NCI-H2029 (cell line): Measurements from ENCODE around the gene ADGRG2.

Experiments
- DNase-seq: peaks from one replicate; lab custom pipeline; 2025; lab: John Stamatoyannopoulos, UW

ADGRG2 gene

DNA sequence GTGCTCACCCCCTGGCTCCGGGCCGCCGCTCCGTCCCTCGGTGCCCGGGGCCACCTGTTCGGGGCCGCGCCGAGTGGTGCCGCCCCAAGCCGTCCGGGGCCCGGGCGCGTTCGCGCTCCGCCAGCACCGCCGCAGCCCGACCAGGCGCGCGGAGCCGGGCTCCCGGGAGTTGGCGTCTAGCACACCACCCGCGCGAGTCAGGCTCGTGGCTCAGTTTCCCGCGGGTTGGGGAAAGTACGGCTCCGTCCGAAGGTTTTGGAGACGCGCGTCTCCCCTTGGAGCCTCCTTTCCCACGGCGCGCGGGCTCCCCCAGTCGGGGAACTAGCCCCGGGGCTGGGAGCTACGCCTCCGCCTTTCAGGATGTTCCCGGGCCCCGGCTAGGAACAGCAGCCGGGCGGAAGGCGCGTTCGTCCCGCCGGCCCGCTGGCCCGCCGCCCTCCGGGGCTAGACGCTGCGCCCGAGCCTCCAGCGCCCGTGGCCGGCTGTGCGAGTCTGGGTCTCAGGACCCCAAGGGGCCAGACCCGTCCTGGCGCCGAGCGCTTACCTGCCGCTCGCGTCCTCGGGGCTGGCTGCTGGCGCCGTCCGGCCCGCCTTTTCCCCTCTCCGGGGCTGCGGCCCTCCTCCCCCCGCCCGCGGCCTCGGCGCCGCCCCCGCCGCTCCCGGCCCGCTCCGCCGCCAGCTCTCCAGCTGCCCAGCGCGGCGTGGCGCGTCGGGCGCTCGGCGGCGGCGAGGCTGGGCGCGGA, at the start of gene ADGRG2:
ADGRG2 (minus strand) TSS at position 571 of the 743 bp plus-strand sequence. CDS start 53,634 bp downstream, outside the sequence.
- no peak for DNase-seq

GRCh38 chrX:19168609-19169008, 46.3 kb upstream of the ADGRG2 start:
- DNase-seq = no peak

GRCh38 chrX:19162851-19163250, 40.6 kb upstream of the ADGRG2 start:
- no peak for DNase-seq

DNA sequence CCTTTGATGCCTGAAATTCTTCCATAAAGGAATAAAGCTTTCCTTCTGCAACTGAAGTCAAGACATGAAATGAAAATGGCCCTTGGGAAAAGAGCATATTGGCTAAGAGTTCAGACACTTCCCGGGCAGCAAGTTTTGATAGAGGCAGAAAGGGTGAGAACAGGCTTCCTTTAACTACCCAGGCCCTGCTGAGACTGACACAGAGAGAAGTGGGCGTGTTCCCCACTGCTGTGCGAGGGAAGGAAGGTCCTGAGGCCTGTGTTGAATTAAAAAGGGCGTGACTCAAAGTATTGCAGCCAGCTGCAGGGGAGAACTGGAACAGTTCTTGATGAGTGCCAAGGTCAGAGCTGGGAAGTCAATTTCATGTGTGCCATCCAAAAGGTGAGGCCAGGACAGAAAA, 33.9 kb upstream of the ADGRG2 start:
- DNase-seq = no peak

GRCh38 chrX:19152762-19153161, 30.5 kb upstream of the ADGRG2 start:
- no peak for DNase-seq

DNA sequence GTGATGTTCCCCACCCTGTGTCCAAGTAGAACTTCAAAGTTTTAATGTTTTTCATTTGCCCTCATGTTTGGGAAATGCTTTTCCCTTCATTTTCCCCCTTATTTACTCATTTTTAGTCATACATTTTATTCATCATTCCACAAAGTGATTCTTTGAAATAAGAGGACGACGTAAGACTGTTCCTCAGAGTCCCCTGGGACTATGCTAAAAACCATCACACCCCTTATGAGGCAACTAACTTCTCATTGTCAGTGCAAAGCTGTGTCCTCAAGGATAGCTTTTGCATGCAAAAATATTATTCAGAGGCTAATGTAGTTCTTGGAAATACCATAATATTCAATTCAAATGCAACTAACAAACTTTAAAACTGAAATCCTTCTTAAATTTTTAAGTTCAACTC, 14.8 kb upstream of the ADGRG2 start:
- no peak for DNase-seq

DNA sequence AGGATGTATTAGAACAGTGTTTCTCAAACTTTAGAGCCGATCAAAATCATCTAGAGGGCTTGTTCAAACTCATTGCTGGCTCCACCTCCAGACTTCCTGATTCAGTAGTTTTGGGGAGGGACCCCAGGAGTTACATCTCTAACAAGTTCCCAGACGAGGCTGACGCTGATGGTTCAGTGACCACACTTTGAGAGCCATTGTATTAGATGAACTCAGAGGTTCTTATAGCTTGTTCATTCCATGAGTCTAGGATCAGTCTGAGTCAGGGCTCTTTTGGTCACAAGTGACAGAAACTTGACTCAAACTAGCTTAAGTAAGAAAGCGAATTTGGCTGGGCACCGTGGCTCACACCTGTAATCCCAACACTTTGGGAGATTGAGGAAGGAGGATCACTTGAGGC, 11.5 kb upstream of the ADGRG2 start:
- no peak for DNase-seq

DNA sequence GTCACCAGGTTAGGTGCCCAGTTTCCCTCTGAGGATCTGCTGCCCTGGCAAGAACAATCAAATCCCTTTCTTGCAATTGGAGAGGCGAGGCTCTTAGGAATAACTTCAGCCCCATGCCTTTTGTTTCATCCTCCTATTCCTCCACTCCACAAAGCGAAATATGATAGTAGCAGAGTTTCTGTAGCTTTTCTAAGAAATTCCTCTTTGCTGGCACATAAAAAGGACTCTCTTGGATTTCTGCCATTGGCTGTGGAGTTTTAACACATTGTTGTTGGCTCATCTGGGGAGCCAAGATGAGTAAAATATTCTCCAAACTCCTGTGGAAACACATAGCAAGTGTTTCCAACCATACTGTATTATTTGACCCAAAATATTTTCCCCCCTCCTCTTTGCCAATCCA, 11.0 kb upstream of the ADGRG2 start:
- DNase-seq = no peak

- DNase-seq = no peak
Measured at GRCh38 chrX:19130628-19131027, 8.4 kb upstream of the ADGRG2 start.

GRCh38 chrX:19129694-19130093, 7.4 kb upstream of the ADGRG2 start:
- DNase-seq = no peak

DNA sequence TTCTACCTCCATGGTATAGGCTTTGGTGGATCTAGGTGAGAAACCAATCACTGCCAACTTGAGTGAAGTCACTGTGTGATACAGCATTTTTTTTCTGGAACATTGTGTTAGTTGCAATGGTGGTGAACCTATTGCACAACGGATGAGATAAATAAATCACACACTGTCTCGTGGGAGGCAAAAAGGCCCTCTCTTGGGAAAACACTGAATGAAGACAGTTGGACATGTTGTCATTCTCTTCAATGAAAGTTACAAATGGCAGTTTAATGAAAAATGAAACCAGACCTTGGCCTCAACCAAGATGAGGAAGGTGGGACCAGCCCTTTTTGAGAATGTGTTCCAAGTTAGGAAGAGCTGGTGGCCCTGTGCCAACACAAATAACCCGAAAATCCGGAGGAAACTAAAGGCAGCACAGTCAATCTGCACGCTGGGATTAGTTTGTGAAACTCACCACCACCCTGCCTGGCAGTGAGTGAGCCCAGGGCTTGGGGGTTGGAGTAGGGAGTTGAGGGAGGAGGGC, 5.4 kb upstream of the ADGRG2 start:
- DNase-seq = no peak

DNA sequence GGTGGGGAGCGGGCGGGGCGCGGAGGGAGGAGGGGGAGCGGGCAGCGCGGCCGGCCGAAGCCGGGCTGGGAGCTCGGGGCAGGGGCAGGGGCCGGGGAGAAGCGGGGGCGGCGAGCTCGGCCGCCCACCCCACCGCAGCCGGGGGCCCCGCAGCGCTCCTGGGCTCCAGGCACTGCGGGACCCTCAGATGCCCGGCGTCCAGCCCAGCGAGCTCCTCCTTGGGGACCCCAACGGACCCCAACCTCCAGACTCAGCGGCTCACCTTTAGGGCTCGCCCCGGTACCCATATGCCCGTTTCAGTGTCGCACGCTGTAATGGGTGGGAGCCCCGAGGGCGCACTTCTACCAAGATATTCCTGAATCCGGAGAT, 357 bp upstream of the ADGRG2 start:
- DNase-seq = no peak

DNA sequence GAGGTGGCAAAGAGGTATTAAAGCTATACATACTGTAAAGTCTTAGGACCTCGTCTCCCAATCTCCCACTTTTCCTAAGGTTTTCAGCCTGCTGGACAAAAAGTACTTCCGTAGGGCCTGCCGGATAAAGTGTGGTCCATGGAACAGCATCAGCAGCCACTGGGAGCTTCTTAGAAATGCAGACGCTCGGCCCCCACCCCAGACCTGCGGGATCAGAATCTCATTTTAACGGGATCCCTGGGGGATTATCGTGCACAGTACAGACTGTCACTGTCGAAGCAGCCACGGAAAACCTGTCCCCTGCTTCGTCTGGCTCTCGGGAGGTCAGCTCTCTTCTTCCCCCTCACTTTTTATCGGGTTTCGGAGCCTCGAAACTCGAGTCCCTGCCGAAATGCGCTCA, 802 bp downstream of the ADGRG2 start:
- no peak for DNase-seq

- DNase-seq = no peak
Measured at GRCh38 chrX:19110642-19111041, 11.6 kb downstream of the ADGRG2 start.

DNA sequence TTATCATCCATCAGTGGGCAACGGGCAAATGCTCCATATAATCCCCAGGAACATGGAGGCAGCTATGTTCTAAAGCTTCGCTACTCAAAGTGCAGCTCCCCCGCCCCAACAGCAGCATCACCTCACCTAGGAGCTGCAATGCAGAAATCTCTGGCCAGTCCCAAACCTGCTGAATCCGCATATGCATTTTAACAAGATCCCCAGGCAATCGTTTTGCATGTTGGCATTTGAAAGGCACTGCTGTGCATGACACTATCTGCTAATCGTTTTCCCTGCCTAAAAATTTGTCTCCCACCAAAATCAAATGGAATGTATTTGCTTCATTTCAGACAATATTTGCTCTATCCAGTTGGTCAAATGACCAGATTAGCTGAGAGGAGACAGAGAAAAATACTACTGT, 15.2 kb downstream of the ADGRG2 start:
- no peak for DNase-seq

GRCh38 chrX:19100586-19100985, 21.7 kb downstream of the ADGRG2 start:
- DNase-seq = no peak

GRCh38 chrX:19097553-19098283, 24.6 kb downstream of the ADGRG2 start:
- DNase-seq = no peak

- DNase-seq = no peak
Measured at GRCh38 chrX:19096586-19096985, 25.7 kb downstream of the ADGRG2 start.

GRCh38 chrX:19094654-19095053, 27.6 kb downstream of the ADGRG2 start:
- DNase-seq = no peak

DNA sequence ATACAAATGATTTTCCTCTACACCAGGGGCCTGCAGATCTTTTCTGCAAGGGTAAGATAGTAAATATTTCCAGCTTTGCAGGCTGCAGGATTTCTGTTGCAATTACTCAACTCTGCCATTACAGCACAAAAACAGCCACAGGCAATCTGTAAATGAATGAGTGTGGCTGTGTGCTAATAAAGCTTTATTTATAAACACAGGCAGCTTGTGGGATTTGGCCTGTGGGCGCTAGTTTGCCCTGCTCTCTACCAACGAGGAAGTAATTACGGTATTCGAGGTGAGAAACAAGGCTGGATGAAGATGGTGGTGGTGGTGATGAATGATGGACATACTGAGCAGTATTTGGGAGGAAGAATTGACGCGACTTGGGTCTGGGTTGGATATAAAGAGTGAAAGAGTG, 30.7 kb downstream of the ADGRG2 start:
- no peak for DNase-seq

DNA sequence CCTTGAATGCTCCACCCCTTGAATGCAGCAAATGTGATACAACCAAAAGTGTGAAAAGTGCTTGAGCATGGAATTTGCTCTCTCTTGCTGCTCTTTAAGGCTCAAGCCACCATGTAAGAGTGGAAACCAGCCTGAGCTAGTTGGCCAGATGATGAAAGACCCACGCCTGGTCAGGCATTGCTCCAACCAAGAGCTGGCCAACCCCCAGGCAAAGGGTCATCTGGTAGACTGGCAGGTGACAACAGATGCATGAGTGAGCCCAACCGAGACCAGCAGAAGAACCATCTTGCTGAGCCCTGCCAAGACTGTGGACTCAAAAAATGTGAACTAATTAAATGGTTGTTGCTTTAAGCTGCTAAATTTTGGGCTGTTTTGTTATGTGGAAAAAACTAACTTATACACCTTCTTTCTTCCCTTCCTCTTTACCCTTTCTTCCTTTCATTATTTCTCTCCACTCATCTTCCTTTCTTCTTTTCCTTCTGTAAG, 32.7 kb downstream of the ADGRG2 start:
- no peak for DNase-seq

GRCh38 chrX:19086102-19086772, 36.0 kb downstream of the ADGRG2 start:
- no peak for DNase-seq

GRCh38 chrX:19085666-19086065, 36.6 kb downstream of the ADGRG2 start:
- DNase-seq = no peak
